ENCODE data around the gene ZNF765. TPM values are rescaled to one million over a fixed set of nuclear protein-coding genes. Genes with fewer than 3 reads are reported as not detected.
"Not testable (repeated sequence)": the region's sequence is repeated elsewhere in the genome, so short reads cannot be mapped to it uniquely, and the experiment has no call there.

ZNF765 gene
- total and polyA plus RNA-seq, 9 donors, result 5.5 to 12.0 (median 7.7) TPM

DNA sequence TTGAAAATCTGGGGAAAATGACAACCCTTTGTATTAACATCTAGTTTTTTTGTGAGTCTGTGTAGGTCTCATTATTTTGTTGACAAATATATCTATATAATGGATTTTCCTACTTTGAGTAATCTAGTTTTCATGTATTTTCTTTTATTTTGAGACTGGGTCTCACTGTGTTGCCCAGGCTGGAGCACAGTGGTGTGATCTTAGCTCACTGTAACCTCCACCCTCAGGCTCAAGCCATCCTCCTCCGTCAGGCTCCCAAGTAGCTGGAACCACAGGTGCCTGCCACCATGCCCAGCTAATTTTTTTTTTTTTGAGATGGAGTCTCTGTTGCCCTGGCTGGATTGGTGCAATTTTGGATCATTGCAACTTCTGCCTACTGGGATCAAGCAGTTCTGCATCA is 20.2 kb upstream of the ZNF765 start:
- no peak for DNase-seq
- Histone ChIP-seq H3K4me1 (ENCODE audit: control insufficient read depth, insufficient read depth, low read length) (no peaks in the 10 kb centered on the region), H3K4me3 (ENCODE audit: low read length) (no peak overlapping the region), H3K27ac (ENCODE audit: low read length) (no peak overlapping the region), H3K9me3 (replicated peaks; ENCODE audit: control insufficient read depth, low read depth, low read length) (no peaks in the 10 kb centered on the region), H3K27me3 (ENCODE audit: control insufficient read depth, insufficient read depth, low read length) (no peaks in the 10 kb centered on the region), H3K36me3 (ENCODE audit: control insufficient read depth, insufficient read depth, low read length) (peaks cover 7% of the 10 kb centered on the region)
- WGBS (ENCODE audit: insufficient coverage), result no CpG with 5 or more reads among the region's 1 CpG

DNA sequence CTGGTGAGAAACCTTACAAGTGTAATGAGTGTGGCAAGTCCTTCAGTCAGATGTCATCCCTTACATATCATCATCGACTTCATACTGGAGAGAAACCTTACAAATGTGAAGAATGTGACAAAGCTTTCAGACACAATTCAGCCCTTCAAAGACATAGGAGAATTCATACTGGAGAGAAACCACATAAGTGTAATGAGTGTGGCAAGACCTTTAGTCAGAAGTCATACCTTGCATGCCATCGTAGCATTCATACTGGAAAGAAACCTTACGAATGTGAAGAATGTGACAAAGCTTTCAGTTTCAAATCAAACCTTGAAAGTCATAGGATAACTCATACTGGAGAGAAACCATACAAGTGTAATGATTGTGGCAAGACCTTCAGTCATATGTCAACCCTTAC is 13.6 kb upstream of the ZNF765 start:
- Histone ChIP-seq H3K27ac (ENCODE audit: low read length) (no peak overlapping the region), H3K27me3 (ENCODE audit: control insufficient read depth, insufficient read depth, low read length) (no peaks in the 10 kb centered on the region), H3K4me1 (ENCODE audit: control insufficient read depth, insufficient read depth, low read length) (no peaks in the 10 kb centered on the region), H3K4me3 (ENCODE audit: low read length) (no peak overlapping the region), H3K36me3 (ENCODE audit: control insufficient read depth, insufficient read depth, low read length) (peaks cover 10% of the 10 kb centered on the region), H3K9me3 (replicated peaks; ENCODE audit: control insufficient read depth, low read depth, low read length) (peaks cover 5% of the 10 kb centered on the region)
- no CpG with 5 or more reads among the region's 3 CpGs for WGBS (ENCODE audit: insufficient coverage)
- no peak for DNase-seq

DNA sequence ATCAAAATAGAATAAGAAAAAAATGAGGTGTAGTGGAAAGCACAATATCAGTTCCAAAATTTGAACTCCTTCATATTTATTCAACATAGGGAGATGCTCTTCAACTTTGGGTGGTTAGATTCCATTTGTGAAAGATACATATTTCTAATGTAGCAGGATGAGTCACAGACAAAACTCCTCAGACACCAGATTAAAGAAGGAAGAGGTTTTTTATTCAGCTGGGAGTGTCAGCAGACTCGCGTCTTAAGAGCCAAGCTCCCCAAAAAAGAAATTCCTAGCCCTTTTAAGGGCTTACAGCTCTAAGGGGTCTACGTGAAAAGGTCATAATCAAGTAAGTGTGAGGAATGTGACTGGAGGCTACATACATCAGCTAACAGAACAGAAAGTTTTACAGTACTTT is 6.8 kb upstream of the ZNF765 start:
- Histone ChIP-seq H3K27ac (ENCODE audit: low read length) (no peak overlapping the region), H3K27me3 (ENCODE audit: control insufficient read depth, insufficient read depth, low read length) (no peaks in the 10 kb centered on the region), H3K36me3 (ENCODE audit: control insufficient read depth, insufficient read depth, low read length) (no peaks in the 10 kb centered on the region), H3K4me3 (ENCODE audit: low read length) (no peak overlapping the region), H3K4me1 (ENCODE audit: control insufficient read depth, insufficient read depth, low read length) (peaks cover 8% of the 10 kb centered on the region), H3K9me3 (replicated peaks; ENCODE audit: control insufficient read depth, low read depth, low read length) (peaks cover 4% of the 10 kb centered on the region)
- WGBS (ENCODE audit: insufficient coverage), result no CpG with 5 or more reads among the region's 3 CpGs
- no peak for DNase-seq

DNA sequence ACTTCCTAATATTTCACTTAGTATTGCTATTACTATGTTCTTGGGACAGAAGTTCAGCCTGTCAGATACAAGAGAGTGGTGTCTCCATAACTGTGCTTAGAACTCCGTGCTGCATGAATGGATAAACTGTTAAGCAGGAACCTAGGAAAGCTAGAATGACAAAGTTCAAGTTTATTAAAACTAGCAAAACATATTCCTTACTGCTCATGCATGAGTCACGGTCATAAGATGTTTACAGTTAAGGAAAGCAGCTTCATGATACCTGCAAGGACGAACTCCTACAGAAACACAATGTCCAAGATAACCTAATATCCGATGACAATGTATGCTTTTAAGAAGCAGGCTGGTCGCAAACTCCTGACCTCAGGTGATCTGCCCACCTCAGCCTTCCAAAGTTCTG is 6.0 kb upstream of the ZNF765 start:
- H3K27me3 ChIP-seq (ENCODE audit: control insufficient read depth, insufficient read depth, low read length), result no peaks in the 10 kb centered on the region
- DNase-seq, result no peak
- no peak overlapping the region for H3K4me3 ChIP-seq (ENCODE audit: low read length)
- 98% methylated on average over 5 of the region's 5 CpGs for WGBS (ENCODE audit: insufficient coverage)
- peaks cover 2% of the 10 kb centered on the region for H3K9me3 ChIP-seq (replicated peaks; ENCODE audit: control insufficient read depth, low read depth, low read length)
- peak overlapping the region; percentile 92 for H3K27ac ChIP-seq (ENCODE audit: low read length)
- peaks cover 9% of the 10 kb centered on the region for H3K4me1 ChIP-seq (ENCODE audit: control insufficient read depth, insufficient read depth, low read length)
- no peaks in the 10 kb centered on the region for H3K36me3 ChIP-seq (ENCODE audit: control insufficient read depth, insufficient read depth, low read length)

DNA sequence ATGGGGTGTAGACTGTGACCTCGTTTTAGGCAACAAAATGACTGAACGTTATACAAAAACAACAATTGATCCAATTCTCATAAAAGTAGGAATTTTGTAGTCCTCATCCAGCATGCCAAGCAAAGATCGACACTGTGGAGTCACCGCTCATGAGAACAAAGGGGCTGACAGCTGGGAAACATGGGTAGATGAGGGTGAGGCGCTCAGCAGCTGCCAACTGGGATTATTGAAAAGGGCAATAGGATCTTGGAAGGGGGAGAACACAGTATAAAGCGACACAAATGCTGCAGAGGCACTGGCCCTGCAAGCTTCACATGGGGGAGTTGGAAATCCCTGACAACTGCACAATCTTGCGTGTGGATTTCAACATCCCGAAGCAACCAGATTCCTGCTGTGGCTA is 5.4 kb upstream of the ZNF765 start:
- no peaks in the 10 kb centered on the region for H3K9me3 ChIP-seq (replicated peaks; ENCODE audit: control insufficient read depth, low read depth, low read length)

DNA sequence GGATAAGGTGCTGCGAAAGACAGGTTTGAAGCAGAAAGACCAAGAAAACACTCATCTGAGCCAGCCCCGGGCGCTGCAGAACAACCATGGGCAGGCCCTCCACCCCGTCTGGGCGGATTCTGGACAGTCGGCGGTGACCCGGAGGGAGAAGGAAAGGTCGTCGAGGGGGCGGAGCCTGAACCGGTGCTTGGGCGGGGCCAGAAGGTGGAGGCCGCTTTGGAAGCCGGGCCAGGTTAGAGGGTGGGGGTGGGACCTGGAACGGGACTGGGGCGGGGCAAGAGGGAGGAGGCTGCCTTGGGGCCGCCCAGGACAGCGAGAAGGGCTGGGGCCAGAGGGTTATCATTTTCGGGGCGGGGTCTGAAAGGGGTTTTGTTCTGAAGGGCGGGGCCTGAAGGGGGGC is 5.0 kb upstream of the ZNF765 start:
- WGBS (ENCODE audit: insufficient coverage), result 23% methylated on average over 21 of the region's 22 CpGs
- H3K9me3 ChIP-seq (replicated peaks; ENCODE audit: control insufficient read depth, low read depth, low read length), result no peaks in the 10 kb centered on the region
- H3K27ac ChIP-seq (ENCODE audit: low read length), result peak overlapping the region; percentile 92
- DNase-seq, result peak; percentile 43
- H3K36me3 ChIP-seq (ENCODE audit: control insufficient read depth, insufficient read depth, low read length), result no peaks in the 10 kb centered on the region
- H3K4me3 ChIP-seq (ENCODE audit: low read length), result peak overlapping the region; percentile 36
- no peaks in the 10 kb centered on the region for H3K27me3 ChIP-seq (ENCODE audit: control insufficient read depth, insufficient read depth, low read length)
- H3K4me1 ChIP-seq (ENCODE audit: control insufficient read depth, insufficient read depth, low read length), result peaks cover 16% of the 10 kb centered on the region

More for the DNA sequence above, 5.4 kb upstream of the ZNF765 start:
- H3K27ac ChIP-seq (ENCODE audit: low read length), result peak overlapping the region; percentile 92
- H3K27me3 ChIP-seq (ENCODE audit: control insufficient read depth, insufficient read depth, low read length), result no peaks in the 10 kb centered on the region
- H3K4me1 ChIP-seq (ENCODE audit: control insufficient read depth, insufficient read depth, low read length), result peaks cover 15% of the 10 kb centered on the region
- peak; percentile 73 for DNase-seq
- H3K4me3 ChIP-seq (ENCODE audit: low read length), result peak overlapping the region; percentile 36
- no peaks in the 10 kb centered on the region for H3K36me3 ChIP-seq (ENCODE audit: control insufficient read depth, insufficient read depth, low read length)
- WGBS (ENCODE audit: insufficient coverage), result 63% methylated on average over 6 of the region's 8 CpGs

DNA sequence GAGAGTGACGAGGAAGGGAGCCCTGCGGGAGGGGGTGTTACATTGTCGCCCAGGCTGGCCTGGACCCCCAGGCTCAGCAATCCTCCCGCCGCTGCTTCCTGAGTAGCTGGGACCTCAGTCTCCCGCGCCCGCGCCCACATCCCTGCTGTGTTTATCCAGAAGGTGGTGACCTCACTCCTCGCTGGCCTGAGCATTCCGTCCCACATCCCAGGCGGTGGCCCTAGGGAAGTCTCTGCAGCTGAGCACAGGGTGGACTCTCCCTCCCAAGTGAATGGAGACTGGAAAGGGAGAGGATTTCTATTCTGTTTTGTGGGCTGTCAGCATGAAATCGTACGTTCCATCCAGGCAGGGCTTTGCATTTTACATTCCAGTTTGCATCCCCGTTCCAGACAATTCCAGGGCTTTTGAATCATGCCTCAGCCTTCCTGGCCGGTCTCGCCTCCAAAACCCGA is 401 bp upstream of the ZNF765 start:
- H3K4me3 ChIP-seq (ENCODE audit: low read length), result peak overlapping the region; percentile 61
- 0% methylated on average over 9 of the region's 18 CpGs for WGBS (ENCODE audit: insufficient coverage)
- H3K36me3 ChIP-seq (ENCODE audit: control insufficient read depth, insufficient read depth, low read length), result peaks cover 8% of the 10 kb centered on the region
- no peaks in the 10 kb centered on the region for H3K9me3 ChIP-seq (replicated peaks; ENCODE audit: control insufficient read depth, low read depth, low read length)
- H3K4me1 ChIP-seq (ENCODE audit: control insufficient read depth, insufficient read depth, low read length), result peaks cover 16% of the 10 kb centered on the region
- DNase-seq, result peak; percentile 71
- no peaks in the 10 kb centered on the region for H3K27me3 ChIP-seq (ENCODE audit: control insufficient read depth, insufficient read depth, low read length)
- peak overlapping the region; percentile 89 for H3K27ac ChIP-seq (ENCODE audit: low read length)

DNA sequence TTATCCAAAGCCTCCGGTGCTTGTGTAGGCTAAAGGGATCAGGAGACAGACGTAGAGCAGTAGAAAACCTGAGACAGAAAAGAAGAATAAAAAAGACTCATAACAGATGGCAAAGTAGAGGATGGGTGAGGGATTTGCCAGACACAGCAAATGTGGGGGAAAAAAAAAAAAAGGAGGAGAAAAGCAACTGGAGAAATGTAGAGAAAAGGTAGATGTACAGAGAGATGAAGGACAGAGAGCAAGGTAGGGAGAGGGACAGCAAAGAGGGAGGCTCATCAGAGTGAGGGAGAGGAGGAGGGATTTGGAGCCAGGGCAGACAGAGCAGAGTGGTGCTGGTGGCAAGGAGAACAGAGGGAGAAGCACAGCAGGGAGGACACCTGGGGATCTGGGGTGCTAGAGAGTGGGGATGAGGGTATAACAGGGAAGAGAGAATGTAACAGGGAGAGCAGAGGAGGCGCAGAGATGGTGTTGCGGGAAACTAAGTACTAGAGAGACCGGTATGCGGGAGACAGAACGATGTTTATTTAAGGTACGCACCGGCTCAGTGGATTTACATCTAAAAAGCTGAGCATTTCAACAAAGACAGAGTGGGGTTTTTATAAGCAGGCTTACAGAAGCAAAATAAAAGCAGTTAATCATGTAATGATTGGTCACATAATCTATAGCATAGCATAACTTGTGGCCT is 1.0 kb downstream of the ZNF765 start:
- WGBS (ENCODE audit: insufficient coverage), result 4% methylated on average over 7 of the region's 9 CpGs
- not testable (repeated sequence) for H3K27me3 ChIP-seq (ENCODE audit: control insufficient read depth, insufficient read depth, low read length); DNase-seq; H3K9me3 ChIP-seq (replicated peaks; ENCODE audit: control insufficient read depth, low read depth, low read length)
- peaks cover 12% of the 10 kb centered on the region for H3K4me1 ChIP-seq (ENCODE audit: control insufficient read depth, insufficient read depth, low read length)
- peak overlapping the region; percentile 61 for H3K4me3 ChIP-seq (ENCODE audit: low read length)
- peaks cover 19% of the 10 kb centered on the region for H3K36me3 ChIP-seq (ENCODE audit: control insufficient read depth, insufficient read depth, low read length)
- H3K27ac ChIP-seq (ENCODE audit: low read length), result peak overlapping the region; percentile 40

DNA sequence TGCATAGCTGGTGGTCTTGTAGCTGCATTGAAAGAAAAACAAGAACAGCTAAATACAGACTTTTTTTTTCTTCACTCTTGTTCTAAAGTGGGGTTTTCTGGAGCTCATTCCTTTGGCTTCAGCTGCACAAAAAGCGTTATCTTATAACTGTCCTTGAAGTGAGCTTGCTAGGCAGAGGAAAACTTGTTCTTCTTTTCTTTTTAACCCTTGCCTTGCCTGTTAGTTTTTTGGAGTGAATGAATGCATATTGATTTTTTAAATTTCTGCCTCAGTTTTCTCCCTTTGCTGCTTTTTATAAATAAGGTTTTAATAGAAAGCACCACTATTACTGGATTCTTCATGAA is 1.5 kb downstream of the ZNF765 start:
- Histone ChIP-seq H3K4me1 (ENCODE audit: control insufficient read depth, insufficient read depth, low read length) (peaks cover 12% of the 10 kb centered on the region), H3K9me3 (replicated peaks; ENCODE audit: control insufficient read depth, low read depth, low read length) (no peaks in the 10 kb centered on the region), H3K36me3 (ENCODE audit: control insufficient read depth, insufficient read depth, low read length) (peaks cover 21% of the 10 kb centered on the region), H3K27me3 (ENCODE audit: control insufficient read depth, insufficient read depth, low read length) (no peaks in the 10 kb centered on the region), H3K27ac (ENCODE audit: low read length) (no peak overlapping the region), H3K4me3 (ENCODE audit: low read length) (no peak overlapping the region)
- WGBS (ENCODE audit: insufficient coverage), result no CpG with 5 or more reads among the region's 1 CpG
- DNase-seq, result no peak

DNA sequence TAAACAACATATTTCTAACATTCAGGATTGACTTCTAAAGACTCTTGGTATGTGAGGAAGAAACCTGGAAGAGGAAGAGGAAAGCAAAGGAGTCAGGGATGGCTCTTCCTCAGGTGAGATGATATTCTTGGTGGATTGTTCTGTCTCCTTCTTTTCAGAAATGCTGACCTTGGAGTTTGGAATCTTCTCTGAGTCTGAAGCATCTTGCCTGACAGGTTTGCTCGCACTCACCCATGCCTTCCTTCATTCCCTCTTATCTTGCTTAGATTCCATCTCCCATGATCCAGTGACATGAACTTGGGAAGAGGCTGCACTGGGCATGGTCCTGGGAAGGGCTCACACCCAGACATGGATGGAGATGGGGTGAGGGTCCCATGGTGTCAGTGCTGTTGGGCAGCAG is 3.0 kb downstream of the ZNF765 start:
- H3K9me3 ChIP-seq (replicated peaks; ENCODE audit: control insufficient read depth, low read depth, low read length); H3K27me3 ChIP-seq (ENCODE audit: control insufficient read depth, insufficient read depth, low read length); DNase-seq; H3K27ac ChIP-seq (ENCODE audit: low read length); H3K4me3 ChIP-seq (ENCODE audit: low read length): not testable (repeated sequence)
- WGBS (ENCODE audit: insufficient coverage), result no CpG with 5 or more reads among the region's 1 CpG
- Histone ChIP-seq H3K36me3 (ENCODE audit: control insufficient read depth, insufficient read depth, low read length) (peaks cover 30% of the 10 kb centered on the region), H3K4me1 (ENCODE audit: control insufficient read depth, insufficient read depth, low read length) (peaks cover 12% of the 10 kb centered on the region)

Data from muscle of leg (tissue), 11 donors.